ENCODE results near the gene FAAP100.

The FAAP100 gene

GRCh38 chr17:81579821-81580321 lies 27.7 kb upstream of the FAAP100 start:
- Mint-ChIP-seq H3K27me3 (no peaks in the 10 kb centered on the region), H3K9me3 (no peaks in the 10 kb centered on the region), H3K27ac (peak overlapping the region; percentile 66 to 96), H3K4me3 (no peak overlapping the region), H3K4me1 (peaks cover 31% of the 10 kb centered on the region)
- ATAC-seq = no peak
- no peak for DNase-seq

- Mint-ChIP-seq H3K4me1 (peaks cover 31% of the 10 kb centered on the region), H3K4me3 (no peak overlapping the region), H3K27me3 (no peaks in the 10 kb centered on the region), H3K9me3 (no peaks in the 10 kb centered on the region), H3K27ac (peak overlapping the region in 1 of 2 donors; percentile 96)
- DNase-seq (no peak), ATAC-seq (no peak)
Measured at GRCh38 chr17:81579298-81579697, 27.1 kb upstream of the FAAP100 start.

- Mint-ChIP-seq H3K4me1 (peaks cover 31% of the 10 kb centered on the region), H3K9me3 (no peaks in the 10 kb centered on the region), H3K27ac (peak overlapping the region in 1 of 2 donors; percentile 71), H3K4me3 (no peak overlapping the region), H3K27me3 (no peaks in the 10 kb centered on the region)
- no peak for DNase-seq
- peak; percentile 67 for ATAC-seq
Measured at GRCh38 chr17:81578561-81579225, 26.5 kb upstream of the FAAP100 start.

GRCh38 chr17:81578038-81578441 lies 25.9 kb upstream of the FAAP100 start:
- Mint-ChIP-seq H3K27me3 (no peaks in the 10 kb centered on the region), H3K4me3 (no peak overlapping the region), H3K4me1 (peaks cover 31% of the 10 kb centered on the region), H3K27ac (peak overlapping the region in 1 of 2 donors; percentile 72), H3K9me3 (no peaks in the 10 kb centered on the region)
- DNase-seq (no peak), ATAC-seq (no peak)

GRCh38 chr17:81577278-81578000 lies 25.3 kb upstream of the FAAP100 start:
- H3K27me3 Mint-ChIP-seq = no peaks in the 10 kb centered on the region
- no peaks in the 10 kb centered on the region for H3K9me3 Mint-ChIP-seq
- no peak overlapping the region for H3K4me3 Mint-ChIP-seq
- no peak for ATAC-seq
- H3K27ac Mint-ChIP-seq = peak overlapping the region in 1 of 2 donors; percentile 72
- H3K4me1 Mint-ChIP-seq = peaks cover 31% of the 10 kb centered on the region
- no peak for DNase-seq

GRCh38 chr17:81576621-81577277 lies 24.6 kb upstream of the FAAP100 start:
- H3K4me3 Mint-ChIP-seq = no peak overlapping the region
- ATAC-seq (no peak), DNase-seq (no peak)
- no peaks in the 10 kb centered on the region for H3K27me3 Mint-ChIP-seq
- no peaks in the 10 kb centered on the region for H3K9me3 Mint-ChIP-seq
- H3K27ac Mint-ChIP-seq = no peak overlapping the region
- H3K4me1 Mint-ChIP-seq = peaks cover 31% of the 10 kb centered on the region

GRCh38 chr17:81575836-81576235 lies 23.7 kb upstream of the FAAP100 start:
- H3K9me3 Mint-ChIP-seq = no peaks in the 10 kb centered on the region
- ATAC-seq (no peak), DNase-seq (no peak)
- H3K4me1 Mint-ChIP-seq = peaks cover 31% of the 10 kb centered on the region
- no peaks in the 10 kb centered on the region for H3K27me3 Mint-ChIP-seq
- H3K4me3 Mint-ChIP-seq = no peak overlapping the region
- H3K27ac Mint-ChIP-seq = no peak overlapping the region

GRCh38 chr17:81574643-81574956 lies 22.4 kb upstream of the FAAP100 start:
- Mint-ChIP-seq H3K4me3 (no peak overlapping the region), H3K27ac (no peak overlapping the region), H3K4me1 (peaks cover 19% of the 10 kb centered on the region), H3K27me3 (no peaks in the 10 kb centered on the region), H3K9me3 (no peaks in the 10 kb centered on the region)
- no peak for DNase-seq
- ATAC-seq = no peak

- Mint-ChIP-seq H3K27ac (no peak overlapping the region), H3K9me3 (no peaks in the 10 kb centered on the region), H3K27me3 (no peaks in the 10 kb centered on the region), H3K4me3 (no peak overlapping the region), H3K4me1 (peaks cover 14% of the 10 kb centered on the region)
- ATAC-seq = no peak
- DNase-seq = no peak
Measured at GRCh38 chr17:81573794-81574642, 21.9 kb upstream of the FAAP100 start.

- Mint-ChIP-seq H3K27ac (no peak overlapping the region), H3K4me3 (no peak overlapping the region), H3K27me3 (no peaks in the 10 kb centered on the region), H3K9me3 (no peaks in the 10 kb centered on the region), H3K4me1 (peaks cover 3% of the 10 kb centered on the region)
- ATAC-seq = no peak
- DNase-seq = no peak
Measured at GRCh38 chr17:81572563-81573168, 20.5 kb upstream of the FAAP100 start.

GRCh38 chr17:81570964-81571363 lies 18.8 kb upstream of the FAAP100 start:
- no peaks in the 10 kb centered on the region for H3K4me1 Mint-ChIP-seq
- H3K27ac Mint-ChIP-seq = peak overlapping the region in 1 of 2 donors; percentile 67
- no peak overlapping the region for H3K4me3 Mint-ChIP-seq
- H3K27me3 Mint-ChIP-seq = no peaks in the 10 kb centered on the region
- no peaks in the 10 kb centered on the region for H3K9me3 Mint-ChIP-seq
- no peak for DNase-seq
- no peak for ATAC-seq

- Mint-ChIP-seq H3K27ac (no peak overlapping the region), H3K9me3 (no peaks in the 10 kb centered on the region), H3K4me3 (no peak overlapping the region), H3K27me3 (no peaks in the 10 kb centered on the region), H3K4me1 (no peaks in the 10 kb centered on the region)
- DNase-seq = no peak
- no peak for ATAC-seq
Measured at GRCh38 chr17:81569986-81570514, 17.9 kb upstream of the FAAP100 start.

GRCh38 chr17:81568416-81568815 lies 16.3 kb upstream of the FAAP100 start:
- Mint-ChIP-seq H3K4me1 (no peaks in the 10 kb centered on the region), H3K27me3 (no peaks in the 10 kb centered on the region), H3K27ac (no peak overlapping the region), H3K9me3 (no peaks in the 10 kb centered on the region), H3K4me3 (no peak overlapping the region)
- no peak for ATAC-seq
- no peak for DNase-seq

GRCh38 chr17:81567191-81567590 lies 15.0 kb upstream of the FAAP100 start:
- no peak for DNase-seq
- Mint-ChIP-seq H3K4me3 (no peak overlapping the region), H3K27me3 (no peaks in the 10 kb centered on the region), H3K9me3 (no peaks in the 10 kb centered on the region), H3K27ac (no peak overlapping the region), H3K4me1 (no peaks in the 10 kb centered on the region)
- no peak for ATAC-seq
